GM12875 (cell line): ENCODE data around the gene RFX2.

Experiments
- H3K4me3 ChIP-seq: one replicate; pipeline ENCODE4 v1.5.1; 2011; ENCODE audit warnings: low read depth, low read length, control low read depth
- TF ChIP-seq, protein P1 (sequence below): IDR thresholded peaks from 2 replicates; pipeline ENCODE4 v1.5.1; 2011; ENCODE audit warnings: low read depth, mild to moderate bottlenecking, control low read depth, inconsistent platforms, low read length, moderate library complexity, borderline replicate concordance; ENCODE audit not compliant: insufficient read depth

RFX2 gene

DNA sequence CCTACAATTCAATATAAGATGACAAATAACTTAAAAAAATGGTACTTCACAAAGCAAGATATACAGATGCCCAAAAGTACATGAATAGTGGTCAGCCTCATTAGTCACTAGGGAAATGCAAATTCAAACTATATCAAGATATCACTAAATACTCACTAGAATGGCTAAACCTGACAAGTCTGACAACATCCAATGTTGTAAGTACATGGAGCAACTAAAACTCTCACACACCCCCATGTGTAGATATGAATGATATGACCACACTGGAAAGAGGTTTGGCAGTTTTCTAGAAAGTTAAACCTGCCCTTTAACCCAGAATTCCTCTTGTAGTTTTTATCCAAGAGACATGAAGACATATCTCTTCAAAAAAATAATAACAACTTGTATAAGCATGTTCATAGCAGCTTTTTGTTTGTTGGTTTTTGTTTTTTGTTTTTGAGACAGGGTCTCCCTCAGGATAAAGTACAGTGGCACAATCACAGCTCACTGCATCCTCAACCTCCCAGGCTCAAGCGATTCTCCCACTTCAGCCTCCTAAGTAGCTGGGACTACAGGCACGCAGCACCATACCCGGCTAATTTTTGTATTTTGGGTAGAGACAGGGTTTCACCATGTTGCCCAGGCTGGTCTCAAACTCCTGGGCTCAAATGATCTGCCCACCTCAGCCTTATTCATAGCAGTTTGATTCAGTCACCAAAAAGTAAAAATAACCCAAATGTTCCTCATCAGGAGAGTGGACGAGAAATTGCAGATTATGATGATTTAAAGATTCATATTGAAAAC, 55.1 kb downstream of the RFX2 start:
- no peak overlapping the region for H3K4me3 ChIP-seq
- TF ChIP-seq, protein P1, sequence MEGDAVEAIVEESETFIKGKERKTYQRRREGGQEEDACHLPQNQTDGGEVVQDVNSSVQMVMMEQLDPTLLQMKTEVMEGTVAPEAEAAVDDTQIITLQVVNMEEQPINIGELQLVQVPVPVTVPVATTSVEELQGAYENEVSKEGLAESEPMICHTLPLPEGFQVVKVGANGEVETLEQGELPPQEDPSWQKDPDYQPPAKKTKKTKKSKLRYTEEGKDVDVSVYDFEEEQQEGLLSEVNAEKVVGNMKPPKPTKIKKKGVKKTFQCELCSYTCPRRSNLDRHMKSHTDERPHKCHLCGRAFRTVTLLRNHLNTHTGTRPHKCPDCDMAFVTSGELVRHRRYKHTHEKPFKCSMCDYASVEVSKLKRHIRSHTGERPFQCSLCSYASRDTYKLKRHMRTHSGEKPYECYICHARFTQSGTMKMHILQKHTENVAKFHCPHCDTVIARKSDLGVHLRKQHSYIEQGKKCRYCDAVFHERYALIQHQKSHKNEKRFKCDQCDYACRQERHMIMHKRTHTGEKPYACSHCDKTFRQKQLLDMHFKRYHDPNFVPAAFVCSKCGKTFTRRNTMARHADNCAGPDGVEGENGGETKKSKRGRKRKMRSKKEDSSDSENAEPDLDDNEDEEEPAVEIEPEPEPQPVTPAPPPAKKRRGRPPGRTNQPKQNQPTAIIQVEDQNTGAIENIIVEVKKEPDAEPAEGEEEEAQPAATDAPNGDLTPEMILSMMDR, result no peak

DNA sequence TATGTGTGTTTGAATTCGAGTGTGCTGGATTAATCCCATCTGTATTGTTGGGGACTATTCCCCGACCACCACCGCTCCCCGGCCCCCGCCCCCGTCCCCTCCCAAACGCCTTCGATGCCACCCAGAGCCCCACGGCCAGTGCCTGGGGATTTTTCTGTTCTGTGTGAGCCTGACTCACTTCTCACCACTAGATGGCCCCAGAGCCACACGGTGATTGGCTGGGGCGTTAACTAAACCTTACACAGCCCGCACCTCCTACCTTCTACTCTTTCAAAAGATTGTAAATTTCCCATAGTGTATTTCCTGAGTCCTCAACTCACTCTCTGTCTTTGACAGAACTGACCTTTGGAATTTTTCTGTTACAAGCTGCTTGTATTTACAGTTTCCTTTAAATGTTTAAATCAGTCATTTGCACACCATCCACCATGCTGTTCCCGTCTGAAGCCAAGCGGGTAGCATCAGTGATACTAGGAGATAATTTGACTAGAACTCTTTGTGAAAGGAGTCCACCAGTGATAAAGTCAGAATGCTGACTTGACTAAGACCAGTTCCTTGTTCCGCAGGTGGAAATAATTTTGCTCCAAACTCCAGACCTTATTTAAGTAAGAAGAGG, 61.4 kb downstream of the RFX2 start:
- TF ChIP-seq, protein P1, result peak; percentile 85
- H3K4me3 ChIP-seq, result no peak overlapping the region

DNA sequence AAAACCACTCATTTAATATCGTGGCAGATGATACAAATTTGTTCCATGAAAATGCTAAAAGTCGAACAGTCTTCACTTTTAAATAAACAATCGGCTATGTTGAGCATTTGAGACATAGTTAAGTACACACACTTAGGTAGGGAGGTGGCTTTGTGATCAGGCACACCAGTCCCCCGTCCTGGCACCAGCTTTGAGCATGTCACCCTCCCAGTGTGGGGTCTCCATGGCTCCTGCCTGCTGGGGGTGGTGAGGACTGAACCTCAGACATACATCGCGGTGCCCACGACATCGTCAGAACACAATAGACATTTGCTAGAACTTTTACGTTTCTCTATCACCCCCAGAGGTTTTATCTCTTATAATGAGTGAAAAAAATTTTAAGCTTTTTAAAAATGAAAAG, 62.0 kb downstream of the RFX2 start:
- H3K4me3 ChIP-seq, result no peak overlapping the region
- TF ChIP-seq, protein P1, result no peak

DNA sequence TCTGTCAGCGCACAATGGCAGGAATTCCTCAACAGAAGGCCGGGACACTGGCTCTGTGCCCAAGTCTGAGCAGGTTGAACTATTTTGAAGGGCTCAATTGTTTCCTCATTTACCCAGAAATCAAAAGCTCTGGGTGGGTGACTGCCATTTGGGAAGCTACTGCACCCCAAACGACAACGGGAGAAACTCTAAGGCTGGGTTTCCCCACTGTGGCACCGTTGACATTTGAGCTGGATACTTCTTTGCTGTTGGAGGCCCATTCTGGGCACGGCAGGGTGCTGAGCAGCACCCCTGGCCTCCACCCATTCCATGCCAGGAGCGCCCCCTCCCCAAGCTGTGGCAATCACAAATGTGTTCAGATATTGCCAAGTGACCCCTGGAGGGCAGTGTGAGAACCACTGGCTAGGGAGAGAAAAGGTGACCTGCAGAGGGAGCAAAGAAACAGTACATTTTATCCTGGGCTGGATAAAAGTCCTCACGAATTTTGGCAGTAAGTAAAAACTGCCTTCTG, 62.5 kb downstream of the RFX2 start:
- H3K4me3 ChIP-seq, result no peak overlapping the region
- TF ChIP-seq, protein P1, result peak; percentile 46; the same call in 1 of the 2 replicates

DNA sequence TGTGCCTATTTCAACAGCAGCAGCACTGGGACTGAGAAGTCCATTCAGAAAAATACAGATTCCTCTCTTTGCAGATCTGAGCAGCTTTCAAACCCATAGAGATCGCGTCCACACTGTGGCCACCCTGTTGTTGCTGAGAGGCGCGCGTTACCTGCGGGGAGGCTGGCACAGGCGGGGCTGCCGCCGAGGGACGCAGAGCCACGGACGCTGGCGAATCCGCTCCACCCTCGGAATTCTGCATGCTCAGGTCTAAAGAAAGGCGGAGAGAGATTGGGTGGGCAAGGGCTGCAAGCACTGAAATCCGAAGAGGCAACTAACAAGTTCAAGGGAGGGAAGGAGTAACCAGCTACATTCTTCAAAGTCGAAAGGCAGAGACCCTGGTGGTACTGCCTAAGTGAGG, 63.0 kb downstream of the RFX2 start:
- H3K4me3 ChIP-seq, result no peak overlapping the region
- TF ChIP-seq, protein P1, result no peak

DNA sequence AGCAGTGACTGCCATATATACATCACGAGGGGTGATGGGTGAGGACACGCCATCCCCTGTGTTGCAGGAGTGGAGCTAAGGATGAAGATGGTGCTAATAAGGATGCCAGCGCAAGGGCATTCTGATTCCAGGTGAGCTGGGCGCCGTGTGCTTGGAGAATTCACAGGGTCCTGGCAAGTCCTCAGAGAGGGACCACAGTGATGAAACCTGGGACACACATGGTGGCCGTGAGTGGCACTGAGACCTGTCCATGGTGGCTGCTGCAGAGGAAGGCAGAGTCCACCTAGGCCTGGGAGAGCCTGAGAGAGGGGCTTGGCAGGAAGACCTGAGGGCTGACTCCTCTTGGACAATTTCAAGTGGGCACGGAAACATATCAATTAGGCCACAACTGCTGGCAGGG, 65.2 kb downstream of the RFX2 start:
- no peak overlapping the region for H3K4me3 ChIP-seq
- TF ChIP-seq, protein P1, result no peak
